Activated B cell treated with CpG ODN at 0.5 μM for 24 hours (primary cell): Measurements from ENCODE around the gene FCN1. TPM values are rescaled to one million over a fixed set of nuclear protein-coding genes. Genes with fewer than 3 reads are reported as not detected.

Experiments used
- ATAC-seq: fragments of 200-7000 bp; cut with Tn5 transposase; one replicate; pipeline ENCODE4 v1.10.0; 2021; ENCODE audit warnings: low read depth, mild to moderate bottlenecking, moderate library complexity
- CTCF ChIA-PET: fragments of 350-600 bp; sonication (Branson Sonifier 250); formaldehyde crosslinking; loops from one replicate; lab custom pipeline; 2021; ENCODE audit warnings: antibody characterized with exemption; lab: Charles Lee
- POLR2A ChIA-PET: fragments of 350-600 bp; sonication (Branson Sonifier 250); formaldehyde crosslinking; loops from one replicate; lab custom pipeline; 2021; ENCODE audit warnings: antibody characterized with exemption; lab: Charles Lee
- DNase-seq: peaks from one replicate; pipeline ENCODE4 v3.0.0; 2022
- H3K27ac Mint-ChIP-seq: one replicate; pipeline ENCODE4 v1.8.0; 2020; ENCODE audit warnings: mixed read lengths
- H3K27me3 Mint-ChIP-seq: one replicate; pipeline ENCODE4 v1.8.0; 2021; ENCODE audit warnings: mixed read lengths
- H3K36me3 Mint-ChIP-seq: one replicate; pipeline ENCODE4 v1.8.0; 2021; ENCODE audit warnings: low read depth, mixed read lengths
- H3K4me1 Mint-ChIP-seq: one replicate; pipeline ENCODE4 v1.8.0; 2021; ENCODE audit warnings: mixed read lengths
- H3K4me3 Mint-ChIP-seq: one replicate; pipeline ENCODE4 v1.8.0; 2020; ENCODE audit warnings: mild to moderate bottlenecking, mixed read lengths
- H3K9me3 Mint-ChIP-seq: one replicate; pipeline ENCODE4 v1.8.0; 2020; ENCODE audit warnings: mixed read lengths
- intact Hi-C: fragments of 100-400 bp; cut with micrococcal nuclease; formaldehyde crosslinking; loops from one replicate; pipeline ENCODE4 v1.15.1; 2024
- total RNA-seq: library from RNA; stranded (reverse); gene quantifications from 2 replicates; pipeline ENCODE4 v1.2.3, GENCODE V29; 2022
- TF ChIP-seq, protein P1 (sequence below): fragments of 200-600 bp; IDR thresholded peaks from one replicate; pipeline ENCODE4 v1.8.0; 2022; ENCODE audit warnings: antibody characterized with exemption, mild to moderate bottlenecking

The FCN1 gene
- total RNA-seq, 1 donor from 2014 or later, result 0.44 TPM

DNA sequence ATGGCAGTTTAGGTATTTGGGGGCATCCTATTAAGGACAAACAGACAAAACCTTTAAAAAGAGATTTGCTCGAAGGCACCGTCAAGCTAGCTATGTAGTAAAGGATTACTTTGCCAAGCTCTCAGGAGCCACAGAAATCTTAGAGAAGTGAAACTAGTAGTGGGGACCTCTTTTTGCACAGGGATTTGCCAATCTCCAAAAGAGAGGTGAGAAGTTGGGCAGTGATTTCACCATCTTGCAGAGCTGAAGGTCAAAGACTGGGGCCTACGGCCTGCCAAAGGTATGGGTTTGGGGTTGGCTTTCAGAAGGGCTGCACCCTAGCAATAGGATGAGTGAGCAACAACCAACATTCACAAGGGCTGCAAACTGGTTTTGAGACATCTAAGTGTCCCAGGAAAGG is 1.6 kb upstream of the FCN1 start:
- Mint-ChIP-seq H3K36me3 (peaks cover 3% of the 10 kb centered on the region), H3K27me3 (peaks cover 8% of the 10 kb centered on the region), H3K27ac (no peak overlapping the region), H3K4me3 (no peak overlapping the region), H3K9me3 (peaks cover 13% of the 10 kb centered on the region), H3K4me1 (peaks cover 3% of the 10 kb centered on the region)
- ChIA-PET POLR2A (no interaction called here), CTCF (no interaction called here)
- intact Hi-C loops, result no loop called here
- TF ChIP-seq, protein P1, sequence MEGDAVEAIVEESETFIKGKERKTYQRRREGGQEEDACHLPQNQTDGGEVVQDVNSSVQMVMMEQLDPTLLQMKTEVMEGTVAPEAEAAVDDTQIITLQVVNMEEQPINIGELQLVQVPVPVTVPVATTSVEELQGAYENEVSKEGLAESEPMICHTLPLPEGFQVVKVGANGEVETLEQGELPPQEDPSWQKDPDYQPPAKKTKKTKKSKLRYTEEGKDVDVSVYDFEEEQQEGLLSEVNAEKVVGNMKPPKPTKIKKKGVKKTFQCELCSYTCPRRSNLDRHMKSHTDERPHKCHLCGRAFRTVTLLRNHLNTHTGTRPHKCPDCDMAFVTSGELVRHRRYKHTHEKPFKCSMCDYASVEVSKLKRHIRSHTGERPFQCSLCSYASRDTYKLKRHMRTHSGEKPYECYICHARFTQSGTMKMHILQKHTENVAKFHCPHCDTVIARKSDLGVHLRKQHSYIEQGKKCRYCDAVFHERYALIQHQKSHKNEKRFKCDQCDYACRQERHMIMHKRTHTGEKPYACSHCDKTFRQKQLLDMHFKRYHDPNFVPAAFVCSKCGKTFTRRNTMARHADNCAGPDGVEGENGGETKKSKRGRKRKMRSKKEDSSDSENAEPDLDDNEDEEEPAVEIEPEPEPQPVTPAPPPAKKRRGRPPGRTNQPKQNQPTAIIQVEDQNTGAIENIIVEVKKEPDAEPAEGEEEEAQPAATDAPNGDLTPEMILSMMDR, result no peak
- ATAC-seq (no peak), DNase-seq (no peak)

DNA sequence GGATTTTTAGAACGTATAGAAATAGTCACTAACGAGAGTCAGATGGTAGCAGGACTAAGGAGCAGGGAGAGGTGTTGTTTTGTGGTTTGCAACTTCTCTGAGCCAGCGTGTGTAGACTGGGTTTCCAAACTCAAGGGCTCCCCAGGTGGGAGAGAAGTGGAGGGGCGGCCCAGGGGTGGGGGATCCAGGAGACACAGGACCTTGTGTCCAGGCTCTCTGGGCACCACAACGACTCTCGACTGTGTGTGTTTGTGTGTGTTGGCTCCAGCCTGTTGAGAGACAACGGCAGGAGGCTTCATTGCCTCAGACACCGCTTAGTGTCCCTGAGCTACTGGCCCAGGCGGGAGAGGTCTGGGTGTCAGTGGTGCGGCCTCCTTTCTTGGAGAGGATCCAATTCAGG is 934 bp upstream of the FCN1 start:
- CTCF ChIA-PET, result no interaction called here
- ATAC-seq (no peak), DNase-seq (no peak)
- POLR2A ChIA-PET, result no interaction called here
- Mint-ChIP-seq H3K4me1 (peaks cover 3% of the 10 kb centered on the region), H3K9me3 (peaks cover 13% of the 10 kb centered on the region), H3K36me3 (peaks cover 3% of the 10 kb centered on the region), H3K27me3 (peaks cover 8% of the 10 kb centered on the region), H3K4me3 (no peak overlapping the region), H3K27ac (no peak overlapping the region)
- TF ChIP-seq, protein P1, result no peak
- intact Hi-C loops, result no loop called here

DNA sequence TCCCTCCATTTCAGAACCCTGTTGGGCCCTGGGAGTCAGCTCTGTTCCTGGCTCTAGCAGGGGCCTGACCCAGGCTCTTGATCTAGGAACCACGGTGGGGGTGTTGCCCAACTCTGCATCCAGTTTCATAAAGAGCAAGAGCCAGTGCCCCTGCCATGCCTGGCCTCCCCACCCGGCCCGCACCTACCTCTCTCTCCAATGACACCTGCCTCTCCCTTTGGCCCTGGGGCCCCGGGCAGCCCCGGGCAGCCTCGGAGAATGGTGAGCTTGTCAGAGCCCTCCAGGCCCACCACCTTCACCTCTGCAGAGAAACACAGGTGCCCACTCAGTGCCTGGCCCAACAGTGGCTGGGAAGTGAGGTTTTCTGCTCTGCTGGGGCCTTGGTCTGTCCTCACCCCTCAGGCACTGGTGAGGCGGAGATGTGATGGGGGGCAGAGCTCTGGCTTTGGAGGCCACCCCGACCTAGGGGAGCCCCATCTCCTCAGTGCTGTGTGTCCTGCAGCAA is 1.5 kb downstream of the FCN1 start:
- Mint-ChIP-seq H3K9me3 (peaks cover 13% of the 10 kb centered on the region), H3K4me1 (peaks cover 3% of the 10 kb centered on the region), H3K27ac (no peak overlapping the region), H3K4me3 (no peak overlapping the region), H3K36me3 (peaks cover 3% of the 10 kb centered on the region), H3K27me3 (peaks cover 7% of the 10 kb centered on the region)
- DNase-seq (no peak), ATAC-seq (no peak)
- ChIA-PET CTCF (no interaction called here), POLR2A (no interaction called here)
- intact Hi-C loops, result no loop called here
- TF ChIP-seq, protein P1, result no peak

DNA sequence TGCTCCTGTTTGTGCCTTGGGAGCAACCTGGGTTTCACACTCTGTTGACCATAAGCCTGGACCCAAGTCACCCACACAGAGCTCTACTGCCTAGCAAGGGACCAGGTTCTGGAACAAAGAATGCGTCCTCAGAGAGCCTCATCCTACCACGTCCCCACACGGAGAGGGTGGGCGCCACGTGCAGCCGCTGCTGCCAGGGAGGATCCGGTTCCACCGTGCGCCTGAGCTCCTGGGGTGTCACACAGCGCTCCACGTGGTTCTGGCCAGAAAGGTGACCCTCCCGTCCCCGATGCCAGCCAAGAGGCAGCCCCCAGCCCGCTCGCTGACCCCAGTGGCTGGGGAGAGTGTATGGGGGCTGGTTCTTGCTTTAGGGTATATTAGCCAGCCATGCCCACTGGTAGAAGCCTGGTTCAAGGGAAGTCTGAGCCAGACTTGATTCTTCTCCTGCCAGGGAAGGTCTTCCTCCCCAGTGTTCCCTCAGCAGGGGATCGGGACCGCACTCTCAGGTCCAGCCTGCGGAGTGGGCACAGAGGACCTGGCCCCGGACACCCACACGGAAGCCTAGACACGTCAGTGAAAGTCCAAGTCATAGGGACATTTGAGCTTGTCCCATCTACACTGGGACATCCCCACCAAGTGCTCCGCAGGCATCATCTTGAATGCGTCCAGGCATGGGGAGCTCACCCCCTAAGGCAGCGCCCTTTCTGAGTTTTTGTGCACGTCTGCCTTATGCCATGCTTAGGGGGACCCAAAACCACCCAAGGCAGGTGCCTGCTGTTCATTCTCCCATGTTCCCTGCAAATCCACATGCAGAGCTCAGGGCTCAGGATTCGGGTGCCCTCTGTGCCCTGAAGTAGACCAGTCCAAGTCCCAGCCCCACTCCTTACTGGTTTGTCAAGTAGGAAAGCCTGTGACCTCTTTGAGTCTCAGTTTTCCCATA is 2.4 kb downstream of the FCN1 start:
- DNase-seq, result no peak
- intact Hi-C loops, result no loop called here
- no peak for ATAC-seq
- Mint-ChIP-seq H3K27ac (no peak overlapping the region), H3K9me3 (peaks cover 13% of the 10 kb centered on the region), H3K27me3 (peaks cover 14% of the 10 kb centered on the region), H3K4me1 (peaks cover 3% of the 10 kb centered on the region), H3K36me3 (peaks cover 3% of the 10 kb centered on the region), H3K4me3 (no peak overlapping the region)
- ChIA-PET POLR2A (no interaction called here), CTCF (no interaction called here)
- TF ChIP-seq, protein P1, result no peak

DNA sequence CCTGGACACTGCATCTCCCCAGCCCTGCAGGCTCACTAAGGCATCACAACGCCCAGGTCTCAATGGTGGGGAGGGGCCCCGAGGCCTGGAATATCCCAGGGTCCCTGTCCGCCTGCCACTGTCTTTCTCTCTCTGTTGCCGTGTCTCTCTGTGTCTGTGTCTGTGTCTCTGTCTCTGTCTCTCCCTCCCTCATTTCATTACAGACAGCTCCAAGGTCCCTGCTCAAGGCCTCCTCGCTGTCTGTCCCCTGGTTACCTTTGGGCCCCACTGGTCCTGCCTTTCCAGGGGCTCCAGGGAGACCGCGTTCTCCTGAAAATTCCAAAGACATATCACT is 3.2 kb downstream of the FCN1 start:
- no peak for ATAC-seq
- TF ChIP-seq, protein P1, result no peak
- no peak for DNase-seq
- H3K36me3 Mint-ChIP-seq, result no peaks in the 10 kb centered on the region
- no peak overlapping the region for H3K27ac Mint-ChIP-seq
- peaks cover 3% of the 10 kb centered on the region for H3K4me1 Mint-ChIP-seq
- peaks cover 17% of the 10 kb centered on the region for H3K27me3 Mint-ChIP-seq
- ChIA-PET POLR2A (no interaction called here), CTCF (no interaction called here)
- intact Hi-C loops, result no loop called here
- H3K9me3 Mint-ChIP-seq, result peaks cover 9% of the 10 kb centered on the region
- H3K4me3 Mint-ChIP-seq, result no peak overlapping the region
